GM12878 (cell line): Measurements from ENCODE around the gene VWA8. TPM values are rescaled to one million over a fixed set of nuclear protein-coding genes. Genes with fewer than 3 reads are reported as not detected.

Experiments used
- ATAC-seq: fragments of 200-7000 bp; cut with Tn5 transposase; 3 replicates; pipeline ENCODE4 v1.9.1; 2020; ENCODE audit warnings: mild to moderate bottlenecking, moderate library complexity
- BruUV-seq: library from RNA; stranded (reverse); fragments of 400-500 nt; replicated peaks from 2 replicates; lab custom pipeline; 2021; lab: Mats Ljungman, UMichigan
- CTCF ChIA-PET: fragments of 300-600 bp; sonication (Branson Sonifier 250); formaldehyde crosslinking; extraction: SDS; loops from one replicate; lab custom pipeline; 2021; ENCODE audit warnings: inconsistent platforms; lab: Yijun Ruan, JAX
- POLR2A ChIA-PET: fragments of 350-600 bp; formaldehyde crosslinking; extraction: SDS; loops from one replicate; lab custom pipeline; 2021; ENCODE audit warnings: inconsistent platforms; lab: Charles Lee
- RAD21 ChIA-PET: fragments of 300-600 bp; sonication (Branson Sonifier 250); formaldehyde crosslinking; loops from one replicate; lab custom pipeline; 2023; ENCODE audit warnings: antibody characterized with exemption; ENCODE audit not compliant: unreplicated experiment; lab: Charles Lee
- SMC1A ChIA-PET: fragments of 300-600 bp; sonication (Branson Sonifier 250); formaldehyde crosslinking; loops from one replicate; lab custom pipeline; 2023; ENCODE audit not compliant: unreplicated experiment, uncharacterized antibody; lab: Charles Lee
- DNase-seq: peaks from one replicate; pipeline ENCODE4 v3.0.0-alpha.2; 2011; ENCODE audit warnings: low read depth, low spot score
- FAIRE-seq: peaks from 3 replicates; lab custom pipeline; 2011; peaks lifted over from hg19 to GRCh38; lab: Jason Lieb, UNC
- H2AFZ ChIP-seq: 2 replicates; pipeline ENCODE4 v1.6.0; 2011; ENCODE audit warnings: low read depth, low read length, control low read depth; ENCODE audit not compliant: control insufficient read depth
- H3K27ac ChIP-seq: 2 replicates; pipeline ENCODE4 v1.5.1; 2011; ENCODE audit warnings: control low read depth; ENCODE audit not compliant: control insufficient read depth, insufficient read depth
- H3K27me3 ChIP-seq, 2 experiments: replicated peaks in 1 of 2; 2 replicates each; pipeline versions ENCODE4 v1.6.0 to v1.6.1; 2011; ENCODE audit warnings: low read length in 1 of 2; ENCODE audit not compliant: control insufficient read depth in 2 of 2, insufficient read depth in 2 of 2
- H3K36me3 ChIP-seq, 2 experiments: 2 replicates each; pipeline ENCODE4 v1.5.1; 2011; ENCODE audit warnings: low read length in 1 of 2; ENCODE audit not compliant: control insufficient read depth in 2 of 2, insufficient read depth in 2 of 2
- H3K4me1 ChIP-seq: 2 replicates; pipeline ENCODE4 v1.6.1; 2011; ENCODE audit warnings: mild to moderate bottlenecking, low read length, moderate library complexity, mixed read lengths; ENCODE audit not compliant: control insufficient read depth, insufficient read depth
- H3K4me2 ChIP-seq: 2 replicates; pipeline ENCODE4 v1.6.0; 2011; ENCODE audit warnings: control low read depth; ENCODE audit not compliant: control insufficient read depth, insufficient read depth
- H3K4me3 ChIP-seq: fragments of 200-600 bp; sonication (generic); 2 replicates; pipeline ENCODE4 v1.5.1; 2016
- H3K79me2 ChIP-seq: 2 replicates; pipeline ENCODE4 v1.6.0; 2011; ENCODE audit warnings: low read length; ENCODE audit not compliant: control insufficient read depth, insufficient read depth
- H3K9ac ChIP-seq: 2 replicates; pipeline ENCODE4 v1.8.0; 2011; ENCODE audit warnings: low read length, control low read depth, mixed read lengths; ENCODE audit not compliant: control insufficient read depth, insufficient read depth
- H3K9me3 ChIP-seq: replicated peaks from 3 replicates; pipeline ENCODE4 v1.5.1; 2011; ENCODE audit warnings: mild to moderate bottlenecking, low read length; ENCODE audit not compliant: control insufficient read depth, insufficient read depth
- H4K20me1 ChIP-seq: 2 replicates; pipeline ENCODE4 v1.6.0; 2011; ENCODE audit not compliant: control insufficient read depth, insufficient read depth
- ASH2L ChIP-seq: fragments of 300-600, 200-600 bp; sonication (generic); IDR thresholded peaks from 2 replicates; pipeline ENCODE4 v1.6.1; 2017; ENCODE audit warnings: low read depth, mild to moderate bottlenecking, borderline replicate concordance
- BCL11A ChIP-seq: IDR thresholded peaks from 2 replicates; pipeline ENCODE4 v1.6.1; 2011; ENCODE audit warnings: low read depth, low read length
- BRCA1 ChIP-seq: IDR thresholded peaks from 2 replicates; pipeline ENCODE4 v1.6.1; 2011; ENCODE audit warnings: low read depth, low read length, improper control_type of control experiment
- CHD2 ChIP-seq: IDR thresholded peaks from 2 replicates; pipeline ENCODE4 v1.6.1; 2011; ENCODE audit warnings: low read depth, low read length, improper control_type of control experiment, borderline replicate concordance
- ETV6 ChIP-seq, 2 experiments: fragments of 450-650 bp in 1 of 2; IDR thresholded peaks in 1 of 2; conservative IDR thresholded peaks in 1 of 2; 2 replicates each; pipeline ENCODE4 v1.6.1; 2014; ENCODE audit warnings: antibody characterized with exemption in 1 of 2, borderline replicate concordance in 1 of 2, low read depth in 1 of 2, mild to moderate bottlenecking in 1 of 2, moderate library complexity in 1 of 2
- RELB ChIP-seq: fragments of 450-650 bp; IDR thresholded peaks from 2 replicates; pipeline ENCODE4 v1.6.1; 2017; ENCODE audit warnings: low read depth, mild to moderate bottlenecking, moderate library complexity
- RUNX3 ChIP-seq: IDR thresholded peaks from 2 replicates; pipeline ENCODE4 v1.6.1; 2012; ENCODE audit warnings: low read length, inconsistent platforms
- SMAD5 ChIP-seq: IDR thresholded peaks from 2 replicates; pipeline ENCODE4 v1.6.1; 2016; ENCODE audit warnings: antibody characterized with exemption, low read depth
- TAF1 ChIP-seq: IDR thresholded peaks from 2 replicates; pipeline ENCODE4 v1.6.1; 2011; ENCODE audit warnings: mild to moderate bottlenecking, low read depth, low read length, borderline replicate concordance
- YBX1 ChIP-seq: fragments of 450-650 bp; IDR thresholded peaks from 2 replicates; pipeline ENCODE4 v1.6.1; 2016; ENCODE audit warnings: antibody characterized with exemption
- ZBTB33 ChIP-seq: fragments of 450-650 bp; IDR thresholded peaks from 2 replicates; pipeline ENCODE4 v1.6.1; 2017; ENCODE audit warnings: mild to moderate bottlenecking
- WGBS: methylation state at CpG from one replicate; pipeline ENCODE4 v1.1.6; 2016; ENCODE audit warnings: low lambda C conversion rate; ENCODE audit not compliant: insufficient replicate concordance, insufficient coverage; ENCODE audit errors: missing lambda C conversion rate; 5-methylcytosine and 5-hydroxymethylcytosine counted together
- in situ Hi-C: fragments of 300-500 bp; cut with MboI; formaldehyde crosslinking; loops from 9 replicates; pipeline ENCODE4 v1.14.3; 2018; ENCODE audit warnings: mixed read lengths
- intact Hi-C: fragments of 100-400 bp; cut with micrococcal nuclease; formaldehyde crosslinking; loops from one replicate; pipeline ENCODE4 v1.14.2; 2022; ENCODE audit not compliant: unreplicated experiment
- polyA plus RNA-seq, 11 experiments: library from polyadenylated mRNA; depleted of rRNA in 4 of 11; unstranded in 6 of 11; stranded (reverse) in 5 of 11; fragments of >200 nt; fragmentation: Nextera tagmentation in 4 of 11; fragmentation: Illumina TruSeq in 1 of 11; extraction: Ambion mirVana in 4 of 11; extraction: Trizol in 1 of 11; gene quantifications; 1 replicate in 1 of 11; 2 replicates in 10 of 11; pipeline versions ENCODE4 v1.2.1 to v1.2.3, GENCODE V29; 2011 to 2016; ENCODE audit warnings: inconsistent platforms in 2 of 11, missing spikeins in 2 of 11, low read depth in 1 of 11
- total RNA-seq, 4 experiments: library from RNA; depleted of rRNA in 3 of 4; stranded (reverse); fragments of >200 nt in 3 of 4; fragmentation: Illumina TruSeq in 1 of 4; extraction: Trizol in 1 of 4; gene quantifications; 2 replicates each; pipeline versions ENCODE4 v1.2.1 to v1.2.3, GENCODE V29; 2013 to 2021

The VWA8 gene
- total and polyA plus RNA-seq, 10 of the 15 experiments (the other 5 are each of a cell fraction or from before 2014, with no cell fraction given): 3.0 to 21.8 (median 13.5) TPM

- ATAC-seq (no peak), DNase-seq (no peak), FAIRE-seq (no peak)
- Histone ChIP-seq H3K4me1 (no peaks in the 10 kb centered on the region), H3K9me3 (no peaks in the 10 kb centered on the region), H2AFZ (no peak overlapping the region), H3K4me3 (no peak overlapping the region), H3K27me3 (no peaks in the 10 kb centered on the region), H3K79me2 (no peaks in the 10 kb centered on the region), H3K36me3 (peaks cover 4 to 13% of the 10 kb centered on the region in 2 experiments), H3K4me2 (no peak overlapping the region), H3K9ac (no peak overlapping the region), H3K27ac (no peak overlapping the region), H4K20me1 (no peaks in the 10 kb centered on the region)
- in situ Hi-C loops (no loop called here), intact Hi-C loops (no loop called here)
- SMC1A ChIA-PET: no interaction called here
- POLR2A ChIA-PET: no interaction called here
- CTCF ChIA-PET: interaction anchor here (0.5 kb wide), 2 partner anchors 777 to 1180 kb away, joined by 3 to 4 read pairs; no protein-coding TSS in a partner anchor
- BruUV-seq: no TSS peak
- 94% methylated on average over 12 of the region's 12 CpGs for WGBS
- RAD21 ChIA-PET: no interaction called here
- TF ChIP-seq TAF1 (no peak), BRCA1 (no peak), RUNX3 (no peak), ASH2L (no peak), YBX1 (no peak), CHD2 (no peak), RELB (no peak), SMAD5 (no peak), ZBTB33 (no peak), ETV6 (conservative IDR thresholded peaks at IDR 0.05 in 1 of 2, IDR thresholded peaks at IDR 0.05 in 1 of 2; ENCODE audit: borderline replicate concordance in 1 of 2, low read depth in 1 of 2) (no peak), BCL11A (no peak)
Measured at GRCh38 chr13:41613984-41614661, 346.8 kb downstream of the VWA8 start.
